Measurements from ENCODE around the gene NUDCD3. TPM values are rescaled to one million over a fixed set of nuclear protein-coding genes. Genes with fewer than 3 reads are reported as not detected.
A peak's percentile ranks its signal among the peaks of the same experiment; 100 is the strongest.

NUDCD3 gene
- total RNA-seq, 1 donor from 2014 or later: 97.5 TPM

DNA sequence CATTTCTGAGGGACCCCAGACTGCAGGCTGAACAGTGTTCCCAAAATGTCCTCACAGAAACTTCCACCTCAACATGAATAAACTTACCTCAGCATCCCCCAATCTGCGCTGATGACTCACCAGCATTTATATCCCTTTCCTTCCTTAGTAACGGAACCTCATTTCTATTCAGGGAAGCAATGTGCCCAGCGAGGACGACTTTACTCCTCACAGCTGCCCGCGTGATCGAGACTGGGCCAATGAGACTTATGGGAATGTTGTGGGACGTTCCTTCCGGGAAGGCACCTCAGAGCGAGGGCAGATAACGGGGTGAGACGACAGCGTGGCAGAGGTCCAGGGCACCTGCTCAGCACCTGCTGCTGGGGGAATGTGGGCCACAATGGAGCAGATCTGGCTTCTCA is 91.9 kb downstream of the NUDCD3 start:
- no peaks in the 10 kb centered on the region for H3K9me3 Mint-ChIP-seq (ENCODE audit: unreplicated experiment)
- H3K27ac Mint-ChIP-seq (ENCODE audit: unreplicated experiment): peak overlapping the region; percentile 13
- no peak for DNase-seq (ENCODE audit: low spot score)
- H3K27me3 Mint-ChIP-seq (ENCODE audit: unreplicated experiment): peaks cover 7% of the 10 kb centered on the region
- TF ChIP-seq, protein P1, sequence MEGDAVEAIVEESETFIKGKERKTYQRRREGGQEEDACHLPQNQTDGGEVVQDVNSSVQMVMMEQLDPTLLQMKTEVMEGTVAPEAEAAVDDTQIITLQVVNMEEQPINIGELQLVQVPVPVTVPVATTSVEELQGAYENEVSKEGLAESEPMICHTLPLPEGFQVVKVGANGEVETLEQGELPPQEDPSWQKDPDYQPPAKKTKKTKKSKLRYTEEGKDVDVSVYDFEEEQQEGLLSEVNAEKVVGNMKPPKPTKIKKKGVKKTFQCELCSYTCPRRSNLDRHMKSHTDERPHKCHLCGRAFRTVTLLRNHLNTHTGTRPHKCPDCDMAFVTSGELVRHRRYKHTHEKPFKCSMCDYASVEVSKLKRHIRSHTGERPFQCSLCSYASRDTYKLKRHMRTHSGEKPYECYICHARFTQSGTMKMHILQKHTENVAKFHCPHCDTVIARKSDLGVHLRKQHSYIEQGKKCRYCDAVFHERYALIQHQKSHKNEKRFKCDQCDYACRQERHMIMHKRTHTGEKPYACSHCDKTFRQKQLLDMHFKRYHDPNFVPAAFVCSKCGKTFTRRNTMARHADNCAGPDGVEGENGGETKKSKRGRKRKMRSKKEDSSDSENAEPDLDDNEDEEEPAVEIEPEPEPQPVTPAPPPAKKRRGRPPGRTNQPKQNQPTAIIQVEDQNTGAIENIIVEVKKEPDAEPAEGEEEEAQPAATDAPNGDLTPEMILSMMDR (IDR thresholded peaks at IDR 0.05; ENCODE audit: unreplicated experiment): no peak
- peaks cover 16% of the 10 kb centered on the region for H3K4me1 Mint-ChIP-seq (ENCODE audit: unreplicated experiment)
- peaks cover 41% of the 10 kb centered on the region for H3K36me3 Mint-ChIP-seq (ENCODE audit: low read depth, unreplicated experiment)
- H3K4me3 Mint-ChIP-seq (ENCODE audit: unreplicated experiment): peak overlapping the region; percentile 78

DNA sequence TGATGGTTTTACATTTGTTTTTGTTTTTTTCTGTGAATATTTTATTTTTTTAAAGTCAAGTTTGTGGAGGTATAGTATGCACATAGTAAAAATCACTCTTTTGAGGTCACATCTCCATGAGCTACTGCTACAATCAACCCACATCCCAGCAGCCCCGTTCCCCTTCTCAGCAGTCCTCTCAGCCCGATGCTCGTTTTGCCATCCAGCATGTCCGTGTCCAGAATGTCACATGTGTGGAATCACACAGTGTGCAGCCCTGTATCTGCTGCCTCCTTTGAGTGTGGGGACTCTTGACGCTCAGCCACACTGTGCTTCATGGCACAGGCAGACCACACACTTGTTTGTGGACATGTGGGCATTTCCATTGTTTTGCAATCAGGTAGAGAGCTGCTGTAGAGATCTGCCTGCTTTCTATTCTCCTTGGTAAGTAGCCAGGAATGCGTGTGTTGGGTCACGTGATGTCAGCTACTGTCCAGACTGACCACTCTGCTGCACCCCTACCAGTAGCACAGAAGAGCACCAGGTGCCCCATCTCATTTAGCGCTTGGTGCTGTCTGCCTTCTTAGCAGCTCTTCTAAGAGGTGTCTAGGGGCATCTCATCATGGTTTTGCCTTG is 93.4 kb downstream of the NUDCD3 start:
- Mint-ChIP-seq H3K36me3 (ENCODE audit: low read depth, unreplicated experiment) (peaks cover 34% of the 10 kb centered on the region), H3K27me3 (ENCODE audit: unreplicated experiment) (peaks cover 15% of the 10 kb centered on the region), H3K27ac (ENCODE audit: unreplicated experiment) (peak overlapping the region; percentile 8), H3K4me1 (ENCODE audit: unreplicated experiment) (peaks cover 16% of the 10 kb centered on the region), H3K9me3 (ENCODE audit: unreplicated experiment) (no peaks in the 10 kb centered on the region), H3K4me3 (ENCODE audit: unreplicated experiment) (no peak overlapping the region)
- no peak for DNase-seq (ENCODE audit: low spot score)
- TF ChIP-seq, protein P1 (IDR thresholded peaks at IDR 0.05; ENCODE audit: unreplicated experiment): no peak

DNA sequence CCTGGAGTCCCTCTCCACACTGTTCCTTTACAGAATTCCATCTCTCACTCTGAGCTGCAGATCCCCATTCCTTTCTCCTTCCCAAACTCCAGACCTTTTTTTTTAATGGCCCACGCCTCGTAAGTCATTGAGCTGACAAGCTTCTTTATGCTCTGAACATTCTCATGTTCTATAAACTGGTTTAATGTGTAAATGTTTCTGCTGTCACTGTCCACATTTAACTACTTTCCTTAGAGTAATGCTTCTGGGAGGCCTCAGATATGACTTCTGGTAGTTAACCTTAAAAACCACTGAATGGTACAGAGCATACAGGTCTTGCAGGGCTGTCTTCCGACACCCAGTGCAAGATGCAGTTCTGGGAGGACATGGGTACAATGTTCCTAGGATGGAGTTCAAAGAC is 94.0 kb downstream of the NUDCD3 start:
- Mint-ChIP-seq H3K36me3 (ENCODE audit: low read depth, unreplicated experiment) (peaks cover 37% of the 10 kb centered on the region), H3K27ac (ENCODE audit: unreplicated experiment) (no peak overlapping the region), H3K9me3 (ENCODE audit: unreplicated experiment) (no peaks in the 10 kb centered on the region), H3K4me3 (ENCODE audit: unreplicated experiment) (no peak overlapping the region), H3K27me3 (ENCODE audit: unreplicated experiment) (peaks cover 15% of the 10 kb centered on the region), H3K4me1 (ENCODE audit: unreplicated experiment) (peaks cover 16% of the 10 kb centered on the region)
- TF ChIP-seq, protein P1 (IDR thresholded peaks at IDR 0.05; ENCODE audit: unreplicated experiment): no peak
- no peak for DNase-seq (ENCODE audit: low spot score)

DNA sequence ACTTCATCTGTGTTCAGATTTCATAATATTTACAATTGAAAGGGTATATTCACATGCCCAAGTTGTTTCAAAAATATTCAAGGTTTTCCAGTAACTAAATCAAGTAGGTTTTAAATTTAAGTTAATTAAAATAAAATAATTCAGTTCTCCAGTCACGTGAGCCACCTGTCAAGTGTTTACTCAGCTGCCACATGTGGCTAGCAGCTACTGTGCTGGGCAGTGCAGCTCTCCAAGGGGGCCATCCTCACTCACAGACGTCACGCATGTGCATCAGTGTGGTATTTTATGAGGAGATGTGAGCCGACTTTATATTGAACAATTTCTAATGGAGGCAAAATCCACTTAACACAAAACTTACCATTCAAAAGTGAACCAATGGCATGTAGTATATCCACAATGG is 95.4 kb downstream of the NUDCD3 start:
- Mint-ChIP-seq H3K4me1 (ENCODE audit: unreplicated experiment) (peaks cover 26% of the 10 kb centered on the region), H3K27me3 (ENCODE audit: unreplicated experiment) (peaks cover 13% of the 10 kb centered on the region), H3K9me3 (ENCODE audit: unreplicated experiment) (no peaks in the 10 kb centered on the region), H3K27ac (ENCODE audit: unreplicated experiment) (no peak overlapping the region), H3K36me3 (ENCODE audit: low read depth, unreplicated experiment) (peaks cover 43% of the 10 kb centered on the region), H3K4me3 (ENCODE audit: unreplicated experiment) (no peak overlapping the region)
- TF ChIP-seq, protein P1 (IDR thresholded peaks at IDR 0.05; ENCODE audit: unreplicated experiment): no peak
- DNase-seq (ENCODE audit: low spot score): no peak

DNA sequence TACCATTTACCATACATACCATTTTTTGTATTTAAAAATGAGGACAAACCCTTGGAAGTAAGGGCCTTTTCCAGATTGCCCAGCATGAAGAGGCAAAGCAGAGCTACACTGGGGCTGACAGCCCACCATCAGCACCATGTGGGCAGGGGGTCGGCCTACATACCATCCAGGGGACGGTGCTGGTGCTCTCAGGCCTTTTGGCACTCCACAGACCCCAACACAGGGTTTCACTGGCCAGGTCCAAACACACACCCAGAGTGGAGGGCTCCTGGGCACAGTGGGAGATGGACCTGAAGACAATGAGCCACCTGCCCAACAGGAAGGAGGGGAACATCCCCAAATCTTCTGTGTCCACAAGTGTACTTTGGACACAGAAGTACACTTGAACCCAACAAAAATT is 95.8 kb downstream of the NUDCD3 start:
- Mint-ChIP-seq H3K9me3 (ENCODE audit: unreplicated experiment) (no peaks in the 10 kb centered on the region), H3K4me3 (ENCODE audit: unreplicated experiment) (no peak overlapping the region), H3K4me1 (ENCODE audit: unreplicated experiment) (peaks cover 28% of the 10 kb centered on the region), H3K27ac (ENCODE audit: unreplicated experiment) (no peak overlapping the region), H3K27me3 (ENCODE audit: unreplicated experiment) (peaks cover 14% of the 10 kb centered on the region), H3K36me3 (ENCODE audit: low read depth, unreplicated experiment) (peaks cover 40% of the 10 kb centered on the region)
- TF ChIP-seq, protein P1 (IDR thresholded peaks at IDR 0.05; ENCODE audit: unreplicated experiment): no peak
- no peak for DNase-seq (ENCODE audit: low spot score)
